Right lobe of liver (tissue), 4 donors: Measurements from ENCODE around the gene UQCC5.

ENCODE experiments used
- POLR2A ChIP-seq: fragments of 450-650 bp; IDR thresholded peaks from one replicate; pipeline ENCODE4 v1.6.1; 2017; ENCODE audit warnings: antibody characterized with exemption, mild to moderate bottlenecking
- TF ChIP-seq, protein P1 (sequence below), 4 donors: fragments of 200-600 bp in 3 of 4; fragments of 450-650 bp in 1 of 4; IDR thresholded peaks; one replicate each; pipeline versions ENCODE4 v1.5.1 to v1.8.0; 2016 to 2022; ENCODE audit warnings: antibody characterized with exemption in 4 of 4, mild to moderate bottlenecking in 2 of 4
- donor health status: DM: no; HTN: no; CAD: no.
- donor health status: DM: no; HTN: no; CAD: no.
- donor health status: DM: no; HTN: yes; CAD: no.

DNA sequence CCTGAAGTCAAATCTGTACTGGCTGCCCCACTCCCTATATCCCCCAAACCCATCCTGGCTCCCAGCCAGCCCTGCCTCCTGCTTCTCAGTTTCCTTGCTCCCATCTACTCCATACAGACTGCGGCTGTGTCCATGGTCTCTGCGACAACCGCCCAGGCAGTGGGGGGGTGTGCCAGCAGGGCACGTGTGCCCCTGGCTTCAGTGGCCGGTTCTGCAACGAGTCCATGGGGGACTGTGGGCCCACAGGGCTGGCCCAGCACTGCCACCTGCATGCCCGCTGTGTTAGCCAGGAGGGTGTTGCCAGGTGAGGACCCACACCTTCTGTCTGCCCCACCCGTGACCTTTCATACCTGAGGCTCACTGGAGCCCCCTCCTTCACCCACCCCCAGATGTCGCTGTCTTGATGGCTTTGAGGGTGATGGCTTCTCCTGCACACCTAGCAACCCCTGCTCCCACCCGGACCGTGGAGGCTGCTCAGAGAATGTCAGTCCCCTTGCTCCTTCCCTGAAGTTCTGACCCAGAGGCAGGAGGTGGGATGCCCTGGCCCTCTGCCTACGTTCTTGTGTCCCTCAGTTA, 26.6 kb upstream of the UQCC5 start:
- TF ChIP-seq, protein P1, sequence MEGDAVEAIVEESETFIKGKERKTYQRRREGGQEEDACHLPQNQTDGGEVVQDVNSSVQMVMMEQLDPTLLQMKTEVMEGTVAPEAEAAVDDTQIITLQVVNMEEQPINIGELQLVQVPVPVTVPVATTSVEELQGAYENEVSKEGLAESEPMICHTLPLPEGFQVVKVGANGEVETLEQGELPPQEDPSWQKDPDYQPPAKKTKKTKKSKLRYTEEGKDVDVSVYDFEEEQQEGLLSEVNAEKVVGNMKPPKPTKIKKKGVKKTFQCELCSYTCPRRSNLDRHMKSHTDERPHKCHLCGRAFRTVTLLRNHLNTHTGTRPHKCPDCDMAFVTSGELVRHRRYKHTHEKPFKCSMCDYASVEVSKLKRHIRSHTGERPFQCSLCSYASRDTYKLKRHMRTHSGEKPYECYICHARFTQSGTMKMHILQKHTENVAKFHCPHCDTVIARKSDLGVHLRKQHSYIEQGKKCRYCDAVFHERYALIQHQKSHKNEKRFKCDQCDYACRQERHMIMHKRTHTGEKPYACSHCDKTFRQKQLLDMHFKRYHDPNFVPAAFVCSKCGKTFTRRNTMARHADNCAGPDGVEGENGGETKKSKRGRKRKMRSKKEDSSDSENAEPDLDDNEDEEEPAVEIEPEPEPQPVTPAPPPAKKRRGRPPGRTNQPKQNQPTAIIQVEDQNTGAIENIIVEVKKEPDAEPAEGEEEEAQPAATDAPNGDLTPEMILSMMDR (IDR thresholded peaks at IDR 0.05): no peak
- no peak for TF ChIP-seq POLR2A
